HG03575 (cell line): ENCODE results near the gene WNT4.
"Not testable (repeated sequence)": the region's sequence is repeated elsewhere in the genome, so short reads cannot be mapped to it uniquely, and the experiment has no call there.

ENCODE experiments used
- ATAC-seq: cut with Tn5 transposase; IDR thresholded peaks from one replicate; pipeline ENCODE4 v1.9.1; 2021; ENCODE audit not compliant: unreplicated experiment, insufficient number of reproducible peaks, low FRiP score; ENCODE audit errors: extremely low read depth

Gene WNT4

GRCh38 chr1:22096036-22096435 is 46.9 kb downstream of the WNT4 start:
- ATAC-seq = no peak

GRCh38 chr1:22093513-22093912 is 49.4 kb downstream of the WNT4 start:
- no peak for ATAC-seq

- not testable (repeated sequence) for ATAC-seq
These were observed 50.7 kb downstream of the WNT4 start for GRCh38 chr1:22092026-22092768.

GRCh38 chr1:22090867-22091266 is 52.0 kb downstream of the WNT4 start:
- no peak for ATAC-seq

GRCh38 chr1:22089787-22090186 is 53.1 kb downstream of the WNT4 start:
- no peak for ATAC-seq

GRCh38 chr1:22089134-22089571 is 53.7 kb downstream of the WNT4 start:
- ATAC-seq = no peak

GRCh38 chr1:22088331-22088730 is 54.6 kb downstream of the WNT4 start:
- ATAC-seq = no peak

- no peak for ATAC-seq
These were observed 62.7 kb downstream of the WNT4 start for GRCh38 chr1:22080191-22080590.

GRCh38 chr1:22078133-22078532 is 64.8 kb downstream of the WNT4 start:
- no peak for ATAC-seq

- no peak for ATAC-seq
These were observed 65.2 kb downstream of the WNT4 start for GRCh38 chr1:22077728-22078127.

- ATAC-seq = no peak
These were observed 66.6 kb downstream of the WNT4 start for GRCh38 chr1:22076346-22076745.

GRCh38 chr1:22075718-22076117 is 67.2 kb downstream of the WNT4 start:
- ATAC-seq = no peak

- ATAC-seq = no peak
These were observed 68.1 kb downstream of the WNT4 start for GRCh38 chr1:22074803-22075202.

GRCh38 chr1:22071511-22071910 is 71.4 kb downstream of the WNT4 start:
- no peak for ATAC-seq
